HepG2 (cell line): ENCODE data around the gene EPS8L1. TPM values are rescaled to one million over a fixed set of nuclear protein-coding genes. Genes with fewer than 3 reads are reported as not detected.

Experiments
- ELF3 ChIP-seq: IDR thresholded peaks from 2 replicates; pipeline ENCODE4 v1.6.1; 2016; ENCODE audit warnings: missing genetic modification reagents, missing compliant biosample characterization
- MYC ChIP-seq: sonication (generic); formaldehyde crosslinking; IDR thresholded peaks from 2 replicates; pipeline ENCODE4 v1.9.0; 2021; ENCODE audit warnings: missing genetic modification reagents, borderline replicate concordance
- PITX1 ChIP-seq: sonication (generic); formaldehyde crosslinking; IDR thresholded peaks from 2 replicates; pipeline ENCODE4 v1.5.1; 2020; ENCODE audit warnings: mild to moderate bottlenecking, missing genetic modification reagents
- RXRA ChIP-seq: sonication (generic); formaldehyde crosslinking; IDR thresholded peaks from 2 replicates; pipeline ENCODE4 v1.5.1; 2020; ENCODE audit warnings: missing genetic modification reagents
- SP4 ChIP-seq: sonication (generic); formaldehyde crosslinking; IDR thresholded peaks from 2 replicates; pipeline ENCODE4 v1.8.1; 2023; ENCODE audit warnings: mild to moderate bottlenecking, missing genetic modification reagents
- THYN1 ChIP-seq: sonication (generic); formaldehyde crosslinking; IDR thresholded peaks from 2 replicates; pipeline ENCODE4 v1.8.1; 2023; ENCODE audit warnings: low read depth, mild to moderate bottlenecking, moderate library complexity, missing genetic modification reagents, borderline replicate concordance
- ZFAT ChIP-seq: sonication (generic); formaldehyde crosslinking; conservative IDR thresholded peaks from 2 replicates; pipeline ENCODE4 v1.8.1; 2023; ENCODE audit warnings: missing genetic modification reagents, inconsistent platforms
- ZMYM2 ChIP-seq: sonication (generic); formaldehyde crosslinking; IDR thresholded peaks from 2 replicates; pipeline ENCODE4 v1.8.0; 2022; ENCODE audit warnings: mild to moderate bottlenecking, missing genetic modification reagents
- ZNF337 ChIP-seq: sonication (generic); formaldehyde crosslinking; IDR thresholded peaks from 2 replicates; pipeline ENCODE4 v1.5.1; 2020; ENCODE audit warnings: missing genetic modification reagents, low read depth, mild to moderate bottlenecking, borderline replicate concordance
- ZNF350 ChIP-seq: sonication (generic); formaldehyde crosslinking; IDR thresholded peaks from 2 replicates; pipeline ENCODE4 v1.4.0; 2020; ENCODE audit warnings: mild to moderate bottlenecking, low read depth, missing genetic modification reagents, borderline replicate concordance
- ZNF354B ChIP-seq: sonication (generic); formaldehyde crosslinking; IDR thresholded peaks from 2 replicates; pipeline ENCODE4 v1.8.0; 2022; ENCODE audit warnings: mild to moderate bottlenecking, missing genetic modification reagents
- ZNF432 ChIP-seq: sonication (generic); formaldehyde crosslinking; IDR thresholded peaks from 2 replicates; pipeline ENCODE4 v1.5.0; 2020; ENCODE audit warnings: missing genetic modification reagents, mild to moderate bottlenecking, borderline replicate concordance
- ZNF672 ChIP-seq: sonication (generic); formaldehyde crosslinking; IDR thresholded peaks from 2 replicates; pipeline ENCODE4 v1.8.1; 2022; ENCODE audit warnings: missing genetic modification reagents
- polyA plus RNA-seq, 8 experiments: library from polyadenylated mRNA; depleted of rRNA in 3 of 8; stranded (reverse) in 7 of 8; unstranded in 1 of 8; fragments of >200 nt; fragmentation: Illumina TruSeq in 4 of 8; extraction: Trizol in 4 of 8; gene quantifications; 2 replicates each; pipeline versions ENCODE4 v1.2.1 to v1.2.3, GENCODE V29; 2011 to 2016; ENCODE audit warnings: low read depth in 4 of 8, missing spikeins in 1 of 8, mixed read lengths in 1 of 8; ENCODE audit not compliant: insufficient read depth in 1 of 8
- total RNA-seq, 5 experiments: library from RNA; depleted of rRNA; stranded (reverse); fragments of >200 nt; fragmentation: Illumina TruSeq; extraction: Trizol; gene quantifications; 2 replicates each; pipeline ENCODE4 v1.2.3, GENCODE V29; 2016; ENCODE audit warnings: low read depth in 1 of 5
- TF ChIP-seq, protein P1 (sequence below): sonication (generic); formaldehyde crosslinking; IDR thresholded peaks from 2 replicates; pipeline ENCODE4 v1.9.0; 2021; ENCODE audit warnings: missing genetic modification reagents, mild to moderate bottlenecking, borderline replicate concordance
- TF ChIP-seq, protein P2 (sequence below): sonication (generic); formaldehyde crosslinking; IDR thresholded peaks from 2 replicates; pipeline ENCODE4 v1.5.1; 2020; ENCODE audit warnings: mild to moderate bottlenecking, missing genetic modification reagents, moderate library complexity

EPS8L1 gene
- total and polyA plus RNA-seq, 2 of the 13 experiments (the other 11 are each of a cell fraction or from before 2014, with no cell fraction given) = 3.0 to 6.3 TPM

DNA sequence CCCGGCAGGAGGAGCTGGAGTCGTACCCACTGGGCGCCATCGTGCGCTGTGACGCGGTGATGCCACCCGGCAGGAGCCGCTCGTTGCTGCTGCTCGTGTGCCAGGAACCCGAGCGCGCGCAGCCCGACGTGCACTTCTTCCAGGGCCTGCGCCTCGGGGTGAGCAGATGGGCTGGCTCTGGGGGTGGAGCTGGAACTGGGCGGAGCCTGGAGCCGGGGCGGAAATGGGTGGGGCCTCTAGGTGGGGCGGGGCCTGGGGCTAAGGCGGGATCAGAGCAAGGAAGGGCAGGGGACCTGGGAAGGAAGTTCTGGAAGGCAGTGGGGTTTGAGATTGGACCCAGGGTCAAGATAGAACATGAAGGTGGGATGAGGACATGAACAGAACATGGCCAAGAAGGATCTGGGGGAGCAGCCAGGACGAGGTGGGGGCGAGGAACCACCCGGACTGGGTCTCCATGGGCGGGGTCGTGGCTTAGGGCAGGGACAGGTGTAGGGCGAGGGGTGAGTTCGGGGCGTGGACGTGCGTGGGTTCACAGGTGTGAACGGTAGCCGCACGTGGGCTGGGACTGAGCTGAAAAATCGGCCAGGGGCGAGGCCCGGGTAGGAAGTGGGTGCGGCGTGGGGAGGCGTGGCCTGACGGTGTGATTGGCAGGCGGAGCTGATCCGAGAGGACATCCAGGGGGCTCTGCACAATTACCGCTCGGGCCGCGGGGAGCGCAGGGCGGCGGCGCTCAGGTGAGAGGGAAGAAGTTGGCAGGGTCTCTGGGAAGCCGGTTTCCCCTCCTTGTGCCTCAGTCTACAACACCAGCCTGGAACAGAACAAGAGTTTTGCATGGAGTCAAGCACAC lies 4.7 kb downstream of the EPS8L1 start (continued):
- no peak for TF ChIP-seq ZFAT (CRISPR knock-in tag)
- TF ChIP-seq ZNF432 (CRISPR knock-in tag) = no peak
- TF ChIP-seq ZMYM2 (CRISPR knock-in tag) = 0 out of 2 replicates have a peak, but pooled peaks have one; percentile 8
- TF ChIP-seq, protein P1, sequence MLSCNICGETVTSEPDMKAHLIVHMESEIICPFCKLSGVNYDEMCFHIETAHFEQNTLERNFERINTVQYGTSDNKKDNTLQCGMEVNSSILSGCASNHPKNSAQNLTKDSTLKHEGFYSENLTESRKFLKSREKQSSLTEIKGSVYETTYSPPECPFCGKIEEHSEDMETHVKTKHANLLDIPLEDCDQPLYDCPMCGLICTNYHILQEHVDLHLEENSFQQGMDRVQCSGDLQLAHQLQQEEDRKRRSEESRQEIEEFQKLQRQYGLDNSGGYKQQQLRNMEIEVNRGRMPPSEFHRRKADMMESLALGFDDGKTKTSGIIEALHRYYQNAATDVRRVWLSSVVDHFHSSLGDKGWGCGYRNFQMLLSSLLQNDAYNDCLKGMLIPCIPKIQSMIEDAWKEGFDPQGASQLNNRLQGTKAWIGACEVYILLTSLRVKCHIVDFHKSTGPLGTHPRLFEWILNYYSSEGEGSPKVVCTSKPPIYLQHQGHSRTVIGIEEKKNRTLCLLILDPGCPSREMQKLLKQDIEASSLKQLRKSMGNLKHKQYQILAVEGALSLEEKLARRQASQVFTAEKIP (CRISPR knock-in tag) = no peak
- TF ChIP-seq ZNF350 (CRISPR knock-in tag) = no peak
- no peak for TF ChIP-seq ZNF672 (CRISPR knock-in tag)
- TF ChIP-seq RXRA (CRISPR knock-in tag) = 0 out of 2 replicates have a peak, but pooled peaks have one; percentile 20
- no peak for TF ChIP-seq THYN1 (CRISPR knock-in tag)
- TF ChIP-seq MYC (CRISPR knock-in tag) = peak; percentile 62
- TF ChIP-seq ELF3 (CRISPR knock-in tag) = 0 out of 2 replicates have a peak, but pooled peaks have one; percentile 27
- 0 out of 2 replicates have a peak, but pooled peaks have one; percentile 32 for TF ChIP-seq SP4 (CRISPR knock-in tag)
- TF ChIP-seq, protein P2, sequence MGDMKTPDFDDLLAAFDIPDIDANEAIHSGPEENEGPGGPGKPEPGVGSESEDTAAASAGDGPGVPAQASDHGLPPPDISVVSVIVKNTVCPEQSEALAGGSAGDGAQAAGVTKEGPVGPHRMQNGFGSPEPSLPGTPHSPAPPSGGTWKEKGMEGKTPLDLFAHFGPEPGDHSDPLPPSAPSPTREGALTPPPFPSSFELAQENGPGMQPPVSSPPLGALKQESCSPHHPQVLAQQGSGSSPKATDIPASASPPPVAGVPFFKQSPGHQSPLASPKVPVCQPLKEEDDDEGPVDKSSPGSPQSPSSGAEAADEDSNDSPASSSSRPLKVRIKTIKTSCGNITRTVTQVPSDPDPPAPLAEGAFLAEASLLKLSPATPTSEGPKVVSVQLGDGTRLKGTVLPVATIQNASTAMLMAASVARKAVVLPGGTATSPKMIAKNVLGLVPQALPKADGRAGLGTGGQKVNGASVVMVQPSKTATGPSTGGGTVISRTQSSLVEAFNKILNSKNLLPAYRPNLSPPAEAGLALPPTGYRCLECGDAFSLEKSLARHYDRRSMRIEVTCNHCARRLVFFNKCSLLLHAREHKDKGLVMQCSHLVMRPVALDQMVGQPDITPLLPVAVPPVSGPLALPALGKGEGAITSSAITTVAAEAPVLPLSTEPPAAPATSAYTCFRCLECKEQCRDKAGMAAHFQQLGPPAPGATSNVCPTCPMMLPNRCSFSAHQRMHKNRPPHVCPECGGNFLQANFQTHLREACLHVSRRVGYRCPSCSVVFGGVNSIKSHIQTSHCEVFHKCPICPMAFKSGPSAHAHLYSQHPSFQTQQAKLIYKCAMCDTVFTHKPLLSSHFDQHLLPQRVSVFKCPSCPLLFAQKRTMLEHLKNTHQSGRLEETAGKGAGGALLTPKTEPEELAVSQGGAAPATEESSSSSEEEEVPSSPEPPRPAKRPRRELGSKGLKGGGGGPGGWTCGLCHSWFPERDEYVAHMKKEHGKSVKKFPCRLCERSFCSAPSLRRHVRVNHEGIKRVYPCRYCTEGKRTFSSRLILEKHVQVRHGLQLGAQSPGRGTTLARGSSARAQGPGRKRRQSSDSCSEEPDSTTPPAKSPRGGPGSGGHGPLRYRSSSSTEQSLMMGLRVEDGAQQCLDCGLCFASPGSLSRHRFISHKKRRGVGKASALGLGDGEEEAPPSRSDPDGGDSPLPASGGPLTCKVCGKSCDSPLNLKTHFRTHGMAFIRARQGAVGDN (CRISPR knock-in tag) = peak; percentile 71
- 0 out of 2 replicates have a peak, but pooled peaks have one; percentile 31 for TF ChIP-seq ZNF337 (CRISPR knock-in tag)
- TF ChIP-seq PITX1 = peak; percentile 35; the same call in 1 of the 2 replicates
- TF ChIP-seq ZNF354B (CRISPR knock-in tag) = 0 out of 2 replicates have a peak, but pooled peaks have one; percentile 35
- TF ChIP-seq, all 625 proteins: peak for 56
